ENCODE data around the gene EMP2.
"Not testable (repeated sequence)": the region's sequence is repeated elsewhere in the genome, so short reads cannot be mapped to it uniquely, and the experiment has no call there.

EMP2 gene, protein sequence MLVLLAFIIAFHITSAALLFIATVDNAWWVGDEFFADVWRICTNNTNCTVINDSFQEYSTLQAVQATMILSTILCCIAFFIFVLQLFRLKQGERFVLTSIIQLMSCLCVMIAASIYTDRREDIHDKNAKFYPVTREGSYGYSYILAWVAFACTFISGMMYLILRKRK

GRCh38 chr16:10579965-10580882 is at the start of gene EMP2:
EMP2 (minus strand) TSS chr16:10580598; CDS start chr16:10547617, 32,981 bp downstream.
- no peak for DNase-seq (ENCODE audit: low read depth in 3 of 3)

DNA sequence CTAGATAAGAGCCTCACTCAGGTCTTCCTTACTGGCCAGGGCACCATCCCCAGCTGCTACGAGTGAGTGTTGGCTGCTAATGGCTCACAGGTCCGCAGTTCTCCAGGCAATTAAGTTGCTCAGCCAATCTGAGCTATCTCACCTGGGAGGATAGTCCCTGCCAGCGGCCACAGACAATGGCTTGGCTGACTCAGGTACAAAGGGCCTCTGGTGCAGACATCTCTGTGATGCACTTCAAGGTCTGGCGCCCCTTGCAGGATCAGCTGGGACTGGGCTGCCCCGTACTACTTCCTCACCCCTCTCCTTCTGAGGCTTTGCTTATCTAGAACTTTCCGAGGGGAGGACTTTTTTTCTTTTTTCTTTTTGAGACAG is 49.2 kb upstream of the EMP2 start:
- no peak for DNase-seq (ENCODE audit: low read depth in 3 of 3)

DNA sequence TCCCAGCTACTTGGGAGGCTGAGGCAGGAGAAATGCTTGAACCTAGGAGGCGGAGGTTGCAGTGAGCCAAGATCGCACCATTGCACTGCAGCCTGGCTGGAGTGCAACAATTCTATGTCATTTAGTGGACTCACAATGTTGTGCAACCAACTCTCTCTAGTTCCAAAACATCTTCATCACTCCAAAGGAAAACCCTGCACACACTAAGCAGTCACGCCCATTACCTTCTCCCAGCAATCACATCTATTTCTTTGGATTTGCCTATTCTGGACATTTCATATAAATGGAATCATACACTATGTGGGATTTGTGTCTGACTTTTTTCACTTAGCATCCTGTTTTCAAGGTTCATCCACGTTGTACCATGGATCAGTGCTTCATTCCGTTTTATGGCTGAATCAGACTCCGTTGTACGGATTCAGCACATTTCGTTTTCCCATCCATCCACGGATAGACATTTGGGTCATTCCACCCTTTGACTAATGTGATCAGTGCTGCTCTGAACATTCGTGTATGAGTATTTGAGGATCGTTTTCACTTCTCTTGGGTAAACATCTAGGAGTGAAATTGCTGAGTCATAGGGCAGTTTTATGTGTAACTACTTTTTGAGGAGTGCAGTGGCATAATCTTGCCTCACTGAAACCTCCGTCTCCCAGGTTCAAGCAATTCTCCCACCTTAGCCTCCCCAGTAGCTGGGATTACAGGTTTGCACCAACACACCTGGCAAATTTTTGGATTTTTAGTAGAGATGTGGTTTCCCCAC is 45.4 kb upstream of the EMP2 start:
- DNase-seq (ENCODE audit: low read depth in 3 of 3), result no peak

DNA sequence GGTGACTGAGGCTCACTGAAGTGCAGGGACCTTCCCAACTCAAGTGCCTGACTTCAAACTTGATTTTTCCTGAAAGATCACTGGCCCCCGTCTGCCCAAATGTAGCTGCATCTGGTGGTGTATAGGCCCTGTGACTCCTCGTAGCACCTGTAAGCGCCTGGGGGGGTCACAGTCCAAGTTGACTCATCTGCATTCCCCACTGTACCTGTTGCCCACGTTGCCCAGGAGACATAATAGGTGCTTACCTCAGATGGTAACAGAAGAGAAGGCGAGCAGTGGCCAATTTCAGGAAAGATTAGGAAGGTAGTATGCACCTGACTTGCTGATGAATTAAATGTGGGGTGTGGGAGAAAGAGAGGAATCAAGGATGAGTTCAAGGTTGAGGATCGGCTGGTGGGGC is 44.1 kb upstream of the EMP2 start:
- no peak for DNase-seq (ENCODE audit: low read depth in 3 of 3)

GRCh38 chr16:10623059-10623458 is 42.7 kb upstream of the EMP2 start:
- DNase-seq (ENCODE audit: low read depth in 3 of 3), result no peak

DNA sequence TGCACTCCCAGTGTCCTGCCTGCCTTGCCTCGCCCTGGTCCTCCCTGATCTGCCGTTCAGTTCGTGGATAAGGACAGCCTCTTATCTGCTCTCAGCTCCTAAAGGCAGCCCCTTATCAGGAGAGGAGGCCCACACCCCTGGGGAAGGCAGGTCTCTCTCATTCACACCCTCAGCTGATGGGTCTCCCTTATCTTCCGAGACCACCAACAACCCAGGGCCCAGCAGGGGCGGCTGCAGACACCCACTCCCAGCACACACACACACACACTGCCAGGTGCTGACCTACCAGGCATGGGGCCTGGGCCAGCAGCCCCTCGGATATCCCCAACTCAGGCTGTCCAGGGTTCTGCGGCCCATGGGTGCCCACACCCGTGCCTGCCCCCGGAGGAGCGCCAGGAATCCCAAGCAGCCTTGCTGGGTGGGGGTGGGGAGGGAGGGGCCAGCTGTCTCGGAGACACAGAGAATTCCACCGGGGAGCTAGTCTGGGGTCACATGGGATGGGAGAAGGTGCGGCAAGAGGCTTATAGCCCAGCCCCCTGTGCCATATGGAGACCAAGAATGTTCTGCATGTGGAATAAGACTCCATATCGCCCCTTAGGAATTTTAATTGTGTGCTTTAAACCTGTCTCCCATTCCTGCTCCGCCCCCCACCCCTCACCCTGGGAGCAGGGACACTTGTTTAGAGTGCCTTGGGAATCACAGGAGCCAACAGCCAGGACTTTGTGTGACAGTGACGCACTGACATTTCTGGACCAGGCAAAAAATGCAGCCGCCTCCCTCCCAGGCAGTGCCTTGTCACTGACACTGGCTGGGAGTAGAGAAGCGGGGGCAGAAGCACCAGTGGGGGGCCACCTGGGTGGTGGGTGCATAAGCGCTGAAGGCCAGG is 41.9 kb upstream of the EMP2 start:
- DNase-seq (ENCODE audit: low read depth in 3 of 3), result no peak

DNA sequence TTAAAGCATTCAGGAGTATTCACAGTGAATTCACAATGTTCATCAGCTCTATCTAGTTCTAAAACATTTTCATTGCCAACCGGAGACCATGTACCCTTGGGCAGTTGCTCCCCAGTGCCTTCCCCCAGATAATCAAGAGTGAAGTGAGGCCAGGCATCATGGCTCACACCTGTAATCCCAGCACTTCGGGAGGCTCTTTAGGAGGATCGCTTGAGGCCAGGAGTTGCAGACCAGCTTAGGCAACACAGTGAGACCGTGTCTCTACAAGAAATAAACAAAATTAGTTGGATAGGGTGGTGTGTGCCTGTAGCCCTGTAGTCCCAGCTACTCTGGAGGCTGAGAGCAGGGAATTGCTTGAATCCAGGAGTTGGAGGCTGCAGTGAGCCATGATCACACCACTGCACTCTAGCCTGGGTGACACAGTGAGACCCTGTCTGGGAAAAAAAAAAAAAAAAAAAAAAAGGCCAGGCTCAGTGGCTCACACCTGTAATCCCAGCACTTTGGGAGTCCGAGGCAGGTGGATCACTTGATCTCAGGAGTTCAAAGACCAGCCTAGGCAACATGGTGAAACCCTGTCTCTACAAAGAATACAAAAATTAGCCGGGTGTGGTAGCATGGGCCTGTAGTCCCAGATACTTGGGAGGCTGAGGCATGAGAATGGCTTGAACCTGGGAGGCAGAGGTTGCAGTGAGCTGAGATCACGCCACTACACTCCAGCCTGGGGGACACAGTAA is 41.0 kb upstream of the EMP2 start:
- DNase-seq (ENCODE audit: low read depth in 3 of 3), result not testable (repeated sequence)

GRCh38 chr16:10620120-10620519 is 39.7 kb upstream of the EMP2 start:
- DNase-seq (ENCODE audit: low read depth in 3 of 3), result no peak

GRCh38 chr16:10619271-10619849 is 39.0 kb upstream of the EMP2 start:
- peak in 1 of 3 donors; percentile 7 for DNase-seq (ENCODE audit: low read depth in 3 of 3)

- DNase-seq (ENCODE audit: low read depth in 3 of 3), result no peak
Observed at GRCh38 chr16:10618710-10619209, 38.4 kb upstream of the EMP2 start.

GRCh38 chr16:10617662-10618420 is 37.4 kb upstream of the EMP2 start:
- DNase-seq (ENCODE audit: low read depth in 3 of 3), result no peak

- DNase-seq (ENCODE audit: low read depth in 3 of 3), result no peak
Observed at GRCh38 chr16:10616756-10617640, 36.6 kb upstream of the EMP2 start.

DNA sequence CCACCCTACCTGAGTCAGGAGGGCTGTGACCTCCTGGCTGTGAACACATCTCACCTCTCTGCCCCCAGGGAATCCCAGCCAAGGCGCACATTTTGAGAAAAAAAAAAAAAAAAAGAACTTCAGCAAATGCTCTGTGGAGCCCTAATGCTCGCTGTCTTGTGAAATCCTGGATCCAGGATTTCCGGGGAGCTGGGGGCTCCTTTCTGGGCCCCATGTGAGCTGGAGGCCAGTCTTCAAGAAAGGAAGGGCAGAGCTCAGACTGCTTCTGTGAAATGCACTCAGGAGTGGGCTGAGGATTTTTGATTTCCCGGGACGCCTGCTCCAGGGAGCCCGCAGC is 36.0 kb upstream of the EMP2 start:
- no peak for DNase-seq (ENCODE audit: low read depth in 3 of 3)

DNA sequence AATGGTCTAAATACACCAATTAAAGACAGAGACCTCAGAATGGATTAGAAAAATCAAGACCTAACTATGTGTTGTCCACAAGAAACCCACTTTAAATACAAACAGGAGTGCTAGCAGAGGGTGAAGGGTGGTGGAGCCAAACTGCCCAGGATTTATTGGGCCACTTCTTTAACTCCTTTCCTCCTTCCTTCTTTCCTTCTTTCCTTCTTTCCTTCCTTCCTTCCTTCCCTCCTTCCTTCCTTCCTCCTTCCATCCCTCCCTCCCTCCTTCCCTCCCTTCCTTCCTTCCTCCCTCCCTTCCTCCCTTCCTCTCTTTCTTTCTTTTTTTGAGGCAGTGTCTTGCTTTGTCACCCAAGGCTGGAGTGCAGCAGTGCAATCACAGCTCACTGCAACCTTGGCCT is 34.3 kb upstream of the EMP2 start:
- no peak for DNase-seq (ENCODE audit: low read depth in 3 of 3)

- DNase-seq (ENCODE audit: low read depth in 3 of 3), result no peak
Observed at GRCh38 chr16:10613785-10614485, 33.5 kb upstream of the EMP2 start.

DNA sequence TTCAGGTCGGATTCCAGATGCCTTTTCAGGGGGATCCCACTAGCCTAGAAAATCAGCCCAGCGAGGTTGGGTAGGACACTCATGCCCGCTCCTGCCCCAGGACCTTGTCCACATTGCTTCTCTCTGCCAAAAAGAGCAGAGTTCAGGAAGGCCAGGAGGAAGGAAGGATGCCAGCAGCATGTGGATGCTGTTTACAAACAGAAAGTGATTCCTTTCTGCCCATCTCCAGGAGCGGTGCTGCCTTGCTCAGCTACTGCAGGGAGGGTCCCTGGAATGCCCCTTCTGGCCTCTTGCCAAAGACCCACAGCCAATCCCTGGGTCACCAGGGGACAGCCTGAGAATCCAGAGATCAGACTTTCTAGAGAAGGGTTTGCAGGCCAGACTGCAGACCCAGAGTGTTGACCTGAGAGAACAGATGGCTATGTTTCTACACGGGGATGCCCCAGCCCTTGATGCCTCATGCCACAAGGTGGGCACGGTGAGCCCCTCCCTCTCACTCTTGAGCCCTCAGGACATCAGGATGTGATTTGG is 32.3 kb upstream of the EMP2 start:
- DNase-seq (ENCODE audit: low read depth in 3 of 3), result no peak

DNA sequence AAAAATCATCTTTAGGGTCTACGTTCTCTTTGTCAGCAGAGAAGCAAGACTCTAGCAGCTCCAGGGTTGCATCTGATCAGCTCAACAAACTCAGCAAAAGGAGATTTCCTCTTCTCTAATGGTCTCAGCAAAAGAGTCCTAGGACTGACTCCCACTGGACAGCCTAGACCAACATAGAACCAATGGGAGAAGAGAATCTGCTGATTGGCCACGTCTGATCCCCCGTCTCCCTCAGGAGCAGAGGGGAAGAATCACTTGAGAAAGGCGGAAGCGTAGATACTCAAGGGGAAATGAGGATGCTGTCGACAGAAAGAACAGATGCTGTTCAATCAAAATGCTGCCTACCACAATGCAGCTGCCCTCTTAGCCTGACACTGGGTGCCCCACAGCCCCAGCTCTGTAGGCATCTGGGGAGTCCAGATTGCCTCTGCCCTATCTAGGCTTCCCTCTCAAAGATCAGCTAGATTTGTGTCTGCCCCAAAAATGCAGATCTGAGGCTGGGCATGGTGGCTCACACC is 31.5 kb upstream of the EMP2 start:
- DNase-seq (ENCODE audit: low read depth in 3 of 3), result no peak

All from stimulated activated CD4-positive, alpha-beta T cell treated with anti-CD3 and anti-CD28 coated beads, TNF-alpha, amount 100 ng/mL, for 48 hours (primary cell).